HepG2 (cell line): ENCODE data around the gene MEAF6. TPM values are rescaled to one million over a fixed set of nuclear protein-coding genes. Genes with fewer than 3 reads are reported as not detected.

ENCODE experiments used
- BCL6 ChIP-seq: IDR thresholded peaks from 2 replicates; pipeline ENCODE4 v1.6.1; 2016; ENCODE audit warnings: missing genetic modification reagents, missing compliant biosample characterization
- BCLAF1 ChIP-seq: fragments of 450-650 bp; IDR thresholded peaks from 2 replicates; pipeline ENCODE4 v1.6.1; 2017; ENCODE audit warnings: mild to moderate bottlenecking
- BRCA1 ChIP-seq: sonication (generic); formaldehyde crosslinking; IDR thresholded peaks from 2 replicates; pipeline ENCODE4 v1.4.0; 2020; ENCODE audit warnings: missing genetic modification reagents
- CC2D1A ChIP-seq: sonication (generic); formaldehyde crosslinking; IDR thresholded peaks from 2 replicates; pipeline ENCODE4 v1.8.1; 2023; ENCODE audit warnings: mild to moderate bottlenecking, missing genetic modification reagents
- CENPT ChIP-seq: sonication (generic); formaldehyde crosslinking; IDR thresholded peaks from 2 replicates; pipeline ENCODE4 v1.8.0; 2022; ENCODE audit warnings: low read depth, mild to moderate bottlenecking, moderate library complexity, missing genetic modification reagents
- ELF3 ChIP-seq: IDR thresholded peaks from 2 replicates; pipeline ENCODE4 v1.6.1; 2016; ENCODE audit warnings: missing genetic modification reagents, missing compliant biosample characterization
- FOSL2 ChIP-seq: sonication (generic); formaldehyde crosslinking; IDR thresholded peaks from 2 replicates; pipeline ENCODE4 v1.4.0; 2020; ENCODE audit warnings: missing genetic modification reagents
- GATA4 ChIP-seq: sonication (generic); IDR thresholded peaks from 2 replicates; pipeline ENCODE4 v1.6.1; 2016; ENCODE audit warnings: antibody characterized with exemption, low read depth, borderline replicate concordance
- HOXA5 ChIP-seq: sonication (generic); formaldehyde crosslinking; IDR thresholded peaks from 2 replicates; pipeline ENCODE4 v1.4.0; 2020; ENCODE audit warnings: missing genetic modification reagents
- IKZF4 ChIP-seq: sonication (generic); formaldehyde crosslinking; IDR thresholded peaks from 2 replicates; pipeline ENCODE4 v1.5.1; 2020; ENCODE audit warnings: borderline replicate concordance, mild to moderate bottlenecking, low read depth, missing genetic modification reagents; ENCODE audit errors: not compliant biosample characterization
- IRX3 ChIP-seq: sonication (generic); formaldehyde crosslinking; IDR thresholded peaks from 2 replicates; pipeline ENCODE4 v1.8.1; 2023; ENCODE audit warnings: mild to moderate bottlenecking, low read depth, missing genetic modification reagents, borderline replicate concordance
- MATR3 ChIP-seq: sonication (generic); formaldehyde crosslinking; IDR thresholded peaks from 2 replicates; pipeline ENCODE4 v1.4.0; 2020; ENCODE audit warnings: missing genetic modification reagents
- MYC ChIP-seq: sonication (generic); formaldehyde crosslinking; IDR thresholded peaks from 2 replicates; pipeline ENCODE4 v1.9.0; 2021; ENCODE audit warnings: missing genetic modification reagents, borderline replicate concordance
- NCOA1 ChIP-seq: sonication (generic); formaldehyde crosslinking; IDR thresholded peaks from 2 replicates; pipeline ENCODE4 v1.9.0; 2021; ENCODE audit warnings: missing genetic modification reagents
- NR0B2 ChIP-seq: sonication (generic); formaldehyde crosslinking; IDR thresholded peaks from 2 replicates; pipeline ENCODE4 v1.4.0; 2020; ENCODE audit warnings: mild to moderate bottlenecking, missing genetic modification reagents
- RBAK ChIP-seq: sonication (generic); formaldehyde crosslinking; IDR thresholded peaks from 2 replicates; pipeline ENCODE4 v1.5.1; 2020; ENCODE audit warnings: mild to moderate bottlenecking, missing genetic modification reagents
- SALL1 ChIP-seq: sonication (generic); formaldehyde crosslinking; IDR thresholded peaks from 2 replicates; pipeline ENCODE4 v1.8.0; 2022; ENCODE audit warnings: mild to moderate bottlenecking, missing genetic modification reagents
- SNAPC5 ChIP-seq: sonication (generic); formaldehyde crosslinking; IDR thresholded peaks from 2 replicates; pipeline ENCODE4 v1.8.1; 2023; ENCODE audit warnings: mild to moderate bottlenecking, missing genetic modification reagents, borderline replicate concordance
- SOX5 ChIP-seq: IDR thresholded peaks from 2 replicates; pipeline ENCODE4 v1.6.1; 2016; ENCODE audit warnings: borderline replicate concordance
- SUZ12 ChIP-seq: fragments of 150-350 bp; IDR thresholded peaks from 2 replicates; pipeline ENCODE4 v1.6.1; 2014; ENCODE audit warnings: low read depth, low read length
- THYN1 ChIP-seq: sonication (generic); formaldehyde crosslinking; IDR thresholded peaks from 2 replicates; pipeline ENCODE4 v1.8.1; 2023; ENCODE audit warnings: low read depth, mild to moderate bottlenecking, moderate library complexity, missing genetic modification reagents, borderline replicate concordance
- ZBTB21 ChIP-seq: sonication (generic); formaldehyde crosslinking; IDR thresholded peaks from 2 replicates; pipeline ENCODE4 v1.4.0; 2020; ENCODE audit warnings: missing genetic modification reagents
- ZNF34 ChIP-seq: sonication (generic); formaldehyde crosslinking; IDR thresholded peaks from 2 replicates; pipeline ENCODE4 v1.4.0; 2020; ENCODE audit warnings: mild to moderate bottlenecking, missing genetic modification reagents, borderline replicate concordance
- ZNF446 ChIP-seq: sonication (generic); formaldehyde crosslinking; IDR thresholded peaks from 2 replicates; pipeline ENCODE4 v1.5.0; 2020; ENCODE audit warnings: mild to moderate bottlenecking, missing genetic modification reagents
- ZNF629 ChIP-seq: sonication (generic); formaldehyde crosslinking; conservative IDR thresholded peaks from 2 replicates; pipeline ENCODE4 v1.5.0; 2020; ENCODE audit warnings: missing genetic modification reagents
- ZNF672 ChIP-seq: sonication (generic); formaldehyde crosslinking; IDR thresholded peaks from 2 replicates; pipeline ENCODE4 v1.8.1; 2022; ENCODE audit warnings: missing genetic modification reagents
- ZNF720 ChIP-seq: sonication (generic); formaldehyde crosslinking; IDR thresholded peaks from 2 replicates; pipeline ENCODE4 v1.4.0; 2020; ENCODE audit warnings: missing genetic modification reagents
- ZNF790 ChIP-seq: sonication (generic); formaldehyde crosslinking; IDR thresholded peaks from 2 replicates; pipeline ENCODE4 v1.8.0; 2022; ENCODE audit warnings: missing genetic modification reagents, mild to moderate bottlenecking, borderline replicate concordance
- ZSCAN30 ChIP-seq: sonication (generic); formaldehyde crosslinking; IDR thresholded peaks from 2 replicates; pipeline ENCODE4 v1.5.0; 2020; ENCODE audit warnings: mild to moderate bottlenecking, missing genetic modification reagents
- ZSCAN9 ChIP-seq: IDR thresholded peaks from 2 replicates; pipeline ENCODE4 v1.6.1; 2016; ENCODE audit warnings: borderline replicate concordance
- polyA plus RNA-seq, 8 experiments: library from polyadenylated mRNA; depleted of rRNA in 3 of 8; stranded (reverse) in 7 of 8; unstranded in 1 of 8; fragments of >200 nt; fragmentation: Illumina TruSeq in 4 of 8; extraction: Trizol in 4 of 8; gene quantifications; 2 replicates each; pipeline versions ENCODE4 v1.2.1 to v1.2.3, GENCODE V29; 2011 to 2016; ENCODE audit warnings: low read depth in 4 of 8, missing spikeins in 1 of 8, mixed read lengths in 1 of 8; ENCODE audit not compliant: insufficient read depth in 1 of 8
- total RNA-seq, 5 experiments: library from RNA; depleted of rRNA; stranded (reverse); fragments of >200 nt; fragmentation: Illumina TruSeq; extraction: Trizol; gene quantifications; 2 replicates each; pipeline ENCODE4 v1.2.3, GENCODE V29; 2016; ENCODE audit warnings: low read depth in 1 of 5

MEAF6 gene
- total and polyA plus RNA-seq, 2 of the 13 experiments (the other 11 are each of a cell fraction or from before 2014, with no cell fraction given): 29.5 to 45.6 TPM

GRCh38 chr1:37553927-37554808, 39.6 kb upstream of the MEAF6 start, which contains the start of gene SNIP1 (continued):
- TF ChIP-seq NR0B2 (CRISPR knock-in tag) (no peak), SUZ12 (peak; percentile 62), ZNF34 (no peak), BCL6 (CRISPR knock-in tag) (no peak), HOXA5 (CRISPR knock-in tag) (0 out of 2 replicates have a peak, but pooled peaks have one; percentile 25), FOSL2 (CRISPR knock-in tag) (peak; percentile 45; the same call in 1 of the 2 replicates), RBAK (CRISPR knock-in tag) (no peak), ZBTB21 (CRISPR knock-in tag) (no peak), ZNF446 (no peak), CENPT (CRISPR knock-in tag) (no peak), IRX3 (CRISPR knock-in tag) (0 out of 2 replicates have a peak, but pooled peaks have one; percentile 41), SOX5 (CRISPR knock-in tag) (no peak), ZSCAN30 (CRISPR knock-in tag) (no peak), ZNF672 (CRISPR knock-in tag) (no peak), GATA4 (no peak), BRCA1 (CRISPR knock-in tag) (no peak), SNAPC5 (CRISPR knock-in tag) (no peak), ZSCAN9 (CRISPR knock-in tag) (no peak), SALL1 (CRISPR knock-in tag) (peak; percentile 59; the same call in 1 of the 2 replicates), IKZF4 (no peak), THYN1 (CRISPR knock-in tag) (no peak), CC2D1A (CRISPR knock-in tag) (no peak), ELF3 (CRISPR knock-in tag) (no peak; the same call in none of the 2 replicates), ZNF629 (CRISPR knock-in tag) (no peak), ZNF720 (CRISPR knock-in tag) (no peak), BCLAF1 (no peak), MATR3 (CRISPR knock-in tag) (no peak), ZNF790 (no peak), NCOA1 (CRISPR knock-in tag) (no peak), MYC (CRISPR knock-in tag) (peak; percentile 73; the same call in 1 of the 2 replicates)
